ENCODE data around the gene LIMA1.

DNA sequence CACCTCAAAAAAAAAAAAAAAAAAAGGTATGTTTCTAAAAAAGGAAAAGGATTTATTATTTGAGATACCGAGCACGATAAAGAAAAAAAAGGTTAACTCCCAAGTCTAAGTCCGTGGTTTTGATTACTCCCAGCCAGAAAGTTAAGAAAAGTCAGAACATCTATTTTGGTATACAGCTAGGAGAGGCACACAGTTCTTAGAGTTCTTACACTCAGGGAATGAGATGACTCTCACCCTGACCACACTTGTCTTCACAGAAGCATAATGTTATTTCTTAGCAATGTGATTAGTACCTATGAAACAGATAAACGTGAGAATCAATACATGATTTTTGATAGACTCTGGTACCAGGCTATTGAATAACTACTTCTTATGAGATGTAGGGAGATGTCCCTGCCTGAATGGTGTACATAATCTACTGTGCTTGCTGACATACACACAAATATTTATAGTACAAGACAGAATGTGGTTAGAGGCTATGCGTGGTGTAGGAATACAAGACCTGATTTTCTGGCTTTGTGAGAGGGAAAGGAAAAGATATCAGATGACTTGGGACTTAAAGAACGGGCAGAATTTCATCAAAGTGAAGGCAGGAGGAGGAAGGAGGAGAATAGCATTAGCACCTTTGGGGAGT lies 31.6 kb downstream of the LIMA1 start:
- no peak for TF ChIP-seq ELF4 (IDR thresholded peaks at IDR 0.05)
- TF ChIP-seq, protein P1, sequence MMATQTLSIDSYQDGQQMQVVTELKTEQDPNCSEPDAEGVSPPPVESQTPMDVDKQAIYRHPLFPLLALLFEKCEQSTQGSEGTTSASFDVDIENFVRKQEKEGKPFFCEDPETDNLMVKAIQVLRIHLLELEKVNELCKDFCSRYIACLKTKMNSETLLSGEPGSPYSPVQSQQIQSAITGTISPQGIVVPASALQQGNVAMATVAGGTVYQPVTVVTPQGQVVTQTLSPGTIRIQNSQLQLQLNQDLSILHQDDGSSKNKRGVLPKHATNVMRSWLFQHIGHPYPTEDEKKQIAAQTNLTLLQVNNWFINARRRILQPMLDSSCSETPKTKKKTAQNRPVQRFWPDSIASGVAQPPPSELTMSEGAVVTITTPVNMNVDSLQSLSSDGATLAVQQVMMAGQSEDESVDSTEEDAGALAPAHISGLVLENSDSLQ (IDR thresholded peaks at IDR 0.05), result no peak
- no peak for TF ChIP-seq HDGF (IDR thresholded peaks at IDR 0.05; ENCODE audit: borderline replicate concordance)
- no peak for TF ChIP-seq FOXK2 (IDR thresholded peaks at IDR 0.05)
- TF ChIP-seq SUZ12 (IDR thresholded peaks at IDR 0.05), result no peak

Data from HEK293T (cell line).